Renal cortex interstitium (tissue), 15 donors: Measurements from ENCODE around the gene SLCO4A1. TPM values are rescaled to one million over a fixed set of nuclear protein-coding genes. Genes with fewer than 3 reads are reported as not detected.

Experiments used
- DNase-seq, 11 donors: peaks; one replicate each; pipeline ENCODE4 v3.0.0-alpha.2; 2013; ENCODE audit warnings: low read depth in 9 of 11, low spot score in 4 of 11; ENCODE audit errors: extremely low read depth in 1 of 11
- long read RNA-seq, 16 experiments: transcript quantifications; one replicate each; lab custom pipeline, GENCODE V29; 2026
- polyA plus RNA-seq, 3 donors: library from polyadenylated mRNA; unstranded; fragments of 120-200 nt; gene quantifications; one replicate each; pipeline ENCODE4 v1.2.1, GENCODE V29; 2013; ENCODE audit not compliant: insufficient read length in 3 of 3

SLCO4A1 gene
- 10 to 100 TPM in 1 of 3 donors, 1 to 10 TPM in 2; 3.3 to 20.5 (median 4.2) TPM for polyA plus RNA-seq
- long read RNA-seq, donor 1 = 0 reads
- long read RNA-seq, donor 2 = 0 reads
- long read RNA-seq, donor 3, partial matches to known transcripts = 0 of 1 reads
- long read RNA-seq, donor 3, other reads (novel, unspliced or antisense) = 0 of 1 reads
- long read RNA-seq, donor 4 = 0 reads
- long read RNA-seq, donor 5, partial matches to known transcripts = 0 of 8 reads
- long read RNA-seq, donor 5, other reads (novel, unspliced or antisense) = 0 of 8 reads
- long read RNA-seq, donor 6, partial matches to known transcripts = 0 of 1 reads
- long read RNA-seq, donor 6, other reads (novel, unspliced or antisense) = 0 of 1 reads
- long read RNA-seq, donor 7 = 0 reads
- long read RNA-seq, donor 8 = 0 reads
- long read RNA-seq, donor 9, partial matches to known transcripts = 0 of 1 reads
- long read RNA-seq, donor 9, other reads (novel, unspliced or antisense) = 0 of 1 reads
- long read RNA-seq, donor 10 = 0 reads
- long read RNA-seq, donor 11, partial matches to known transcripts = 0 of 1 reads
- long read RNA-seq, donor 11, other reads (novel, unspliced or antisense) = 0 of 1 reads
- long read RNA-seq, donor 12 = 0 reads
- long read RNA-seq, donor 13 = 0 reads
- long read RNA-seq, donor 14 = 0 reads
- long read RNA-seq, donor 15 = 0 reads
- long read RNA-seq, donor 16, partial matches to known transcripts = 0 of 1 reads
- long read RNA-seq, donor 16, other reads (novel, unspliced or antisense) = 0 of 1 reads

DNA sequence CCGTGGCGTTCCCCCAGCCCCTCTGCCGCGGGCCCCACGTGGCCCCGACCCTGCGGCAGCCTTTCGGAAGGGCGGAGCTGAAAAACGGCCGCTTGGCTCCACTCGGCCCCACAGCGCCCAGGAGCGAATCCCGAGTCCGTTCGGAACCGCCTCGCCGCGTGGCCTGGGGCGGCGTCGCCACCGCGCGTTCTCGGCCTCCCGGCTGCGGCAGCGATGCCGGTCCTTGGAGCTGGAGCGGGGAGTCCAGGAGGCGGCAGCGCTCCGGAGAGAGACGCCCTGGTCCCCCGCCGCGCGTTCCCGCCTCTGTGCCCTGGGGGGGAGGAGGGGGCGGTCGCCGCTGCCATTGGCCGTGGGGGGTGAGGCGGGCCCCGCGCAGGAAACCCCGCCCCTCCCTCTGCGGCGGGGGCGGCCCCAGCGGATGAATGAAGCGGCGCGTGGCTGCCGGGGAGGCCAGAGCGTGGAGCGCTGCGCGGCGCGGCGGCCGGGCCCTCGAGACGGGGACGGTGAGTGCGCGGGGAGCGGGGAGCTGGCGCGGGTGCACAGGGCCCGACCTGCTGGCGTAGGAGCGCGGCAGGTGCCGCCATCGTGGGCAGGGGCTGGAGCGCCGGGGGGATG is at the start of gene SLCO4A1:
TSS of gene SLCO4A1 (plus strand) at position 453 of the 615 bp plus-strand sequence. CDS start 13,952 bp downstream, outside the sequence.
- peak in 1 of 11 donors; percentile 46 for DNase-seq

DNA sequence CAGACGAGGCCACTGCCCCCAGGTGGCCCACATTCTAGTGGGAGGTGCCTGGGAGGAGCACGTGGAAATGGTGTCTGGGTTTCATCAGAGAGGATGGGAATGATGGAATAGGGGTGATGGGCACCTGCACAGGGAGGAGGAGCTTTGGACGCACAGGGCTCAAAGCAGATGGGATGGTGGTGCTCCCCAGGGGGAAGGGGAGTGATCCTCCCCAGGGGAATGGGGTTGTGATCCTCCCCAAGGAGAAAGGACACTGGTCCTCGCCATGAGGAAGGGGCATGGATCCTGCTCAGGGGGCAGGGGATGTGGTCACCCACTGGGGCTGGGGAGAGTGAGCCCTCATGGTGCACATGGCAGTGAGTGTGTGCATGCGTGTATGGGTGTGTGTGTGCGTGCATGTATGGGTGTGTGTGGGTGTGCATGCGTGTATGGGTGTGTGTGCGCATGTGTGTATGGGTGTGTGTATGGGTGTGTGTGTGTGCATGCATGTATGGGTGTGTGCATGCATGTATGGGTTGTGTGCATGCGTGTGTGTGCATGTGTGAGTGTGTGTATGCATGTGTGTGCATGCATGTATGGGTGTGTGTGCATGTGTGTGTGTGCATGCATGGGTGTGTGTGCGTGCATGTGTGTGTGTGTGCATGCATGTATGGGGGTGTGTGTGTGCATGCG is 49.7 kb upstream of the SLCO4A1 start:
- DNase-seq = no peak

DNA sequence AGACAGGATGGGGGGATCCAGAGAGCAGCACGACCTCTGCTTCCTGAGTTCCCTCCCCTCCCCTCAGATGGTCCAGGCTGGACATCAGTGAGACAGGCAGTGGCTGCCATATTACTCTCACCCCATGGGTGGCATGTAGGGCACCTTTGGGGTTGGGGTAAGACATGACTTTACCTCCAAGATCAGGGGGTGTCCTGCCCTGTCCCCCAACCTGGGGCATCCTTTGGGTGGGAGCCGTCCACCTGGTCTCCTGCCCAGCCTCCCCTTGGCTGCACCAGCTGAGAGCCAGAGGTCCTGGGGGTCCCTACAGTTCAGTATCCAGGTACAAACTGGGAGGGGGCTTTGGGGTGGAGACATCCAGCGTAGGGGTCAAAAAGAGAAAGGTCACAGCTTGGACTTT is 48.7 kb upstream of the SLCO4A1 start:
- no peak for DNase-seq

DNA sequence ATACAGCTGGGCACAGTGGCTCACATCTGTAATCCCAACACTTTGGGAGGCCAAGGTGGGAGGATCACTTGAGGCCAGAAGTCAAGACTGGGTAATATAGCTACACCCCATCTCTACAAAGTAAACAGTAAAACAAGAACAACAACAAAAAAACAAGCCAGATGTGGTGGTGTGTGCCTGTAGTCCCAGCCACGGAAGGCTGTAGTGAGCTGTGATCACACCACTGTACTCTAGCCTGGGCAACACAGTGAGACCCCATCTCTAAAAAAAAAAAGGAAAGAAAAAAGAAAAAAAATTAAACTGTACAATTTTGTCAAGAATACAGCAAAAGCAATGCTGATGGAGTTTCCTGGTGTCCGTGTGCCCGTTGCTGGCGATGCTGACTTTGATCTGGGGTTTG is 47.2 kb upstream of the SLCO4A1 start:
- no peak for DNase-seq

DNA sequence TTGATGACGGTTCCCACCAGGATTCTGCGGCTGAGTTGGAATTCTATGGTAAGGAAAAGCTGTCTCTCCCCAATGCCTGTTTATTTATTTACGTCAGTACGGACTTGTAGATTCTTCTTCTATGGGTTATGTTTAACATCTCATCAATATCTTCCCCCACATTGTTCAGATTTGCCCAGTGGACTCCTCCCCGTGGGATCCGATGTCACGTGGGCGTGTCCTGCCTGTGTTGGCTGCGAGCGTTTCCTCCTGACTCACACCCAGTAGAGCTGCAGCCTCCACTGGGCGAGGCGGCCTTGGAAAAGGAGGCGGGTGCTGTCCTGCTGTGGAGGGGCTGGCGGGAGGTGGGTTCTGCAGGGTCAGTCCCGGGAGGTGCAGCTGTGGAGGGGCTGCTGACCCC is 46.8 kb upstream of the SLCO4A1 start:
- DNase-seq = no peak

DNA sequence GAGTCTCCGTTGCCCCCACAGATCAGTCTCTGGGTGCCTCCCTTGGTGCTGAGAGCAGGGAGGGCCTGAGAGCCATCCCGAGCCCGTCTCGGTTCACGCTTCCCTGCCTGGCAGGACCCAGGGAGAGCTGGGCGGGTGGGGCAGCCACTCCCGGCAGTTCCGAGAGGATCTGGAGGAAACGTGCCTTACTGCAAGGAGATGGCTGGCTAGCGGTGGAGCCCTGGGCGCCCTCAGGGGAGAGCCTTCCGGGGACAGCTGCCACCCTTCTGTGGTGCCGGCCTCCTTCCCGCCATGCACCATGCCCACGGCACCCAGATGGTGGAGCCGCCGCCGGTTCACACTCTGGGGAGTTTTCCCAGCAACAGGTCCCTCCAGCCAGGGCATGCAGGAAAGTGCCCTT is 45.8 kb upstream of the SLCO4A1 start:
- no peak for DNase-seq

GRCh38 chr20:62596921-62597320 is 45.4 kb upstream of the SLCO4A1 start:
- DNase-seq = no peak

GRCh38 chr20:62597416-62598115 is 44.7 kb upstream of the SLCO4A1 start:
- no peak for DNase-seq

GRCh38 chr20:62598761-62599194 is 43.5 kb upstream of the SLCO4A1 start:
- no peak for DNase-seq

DNA sequence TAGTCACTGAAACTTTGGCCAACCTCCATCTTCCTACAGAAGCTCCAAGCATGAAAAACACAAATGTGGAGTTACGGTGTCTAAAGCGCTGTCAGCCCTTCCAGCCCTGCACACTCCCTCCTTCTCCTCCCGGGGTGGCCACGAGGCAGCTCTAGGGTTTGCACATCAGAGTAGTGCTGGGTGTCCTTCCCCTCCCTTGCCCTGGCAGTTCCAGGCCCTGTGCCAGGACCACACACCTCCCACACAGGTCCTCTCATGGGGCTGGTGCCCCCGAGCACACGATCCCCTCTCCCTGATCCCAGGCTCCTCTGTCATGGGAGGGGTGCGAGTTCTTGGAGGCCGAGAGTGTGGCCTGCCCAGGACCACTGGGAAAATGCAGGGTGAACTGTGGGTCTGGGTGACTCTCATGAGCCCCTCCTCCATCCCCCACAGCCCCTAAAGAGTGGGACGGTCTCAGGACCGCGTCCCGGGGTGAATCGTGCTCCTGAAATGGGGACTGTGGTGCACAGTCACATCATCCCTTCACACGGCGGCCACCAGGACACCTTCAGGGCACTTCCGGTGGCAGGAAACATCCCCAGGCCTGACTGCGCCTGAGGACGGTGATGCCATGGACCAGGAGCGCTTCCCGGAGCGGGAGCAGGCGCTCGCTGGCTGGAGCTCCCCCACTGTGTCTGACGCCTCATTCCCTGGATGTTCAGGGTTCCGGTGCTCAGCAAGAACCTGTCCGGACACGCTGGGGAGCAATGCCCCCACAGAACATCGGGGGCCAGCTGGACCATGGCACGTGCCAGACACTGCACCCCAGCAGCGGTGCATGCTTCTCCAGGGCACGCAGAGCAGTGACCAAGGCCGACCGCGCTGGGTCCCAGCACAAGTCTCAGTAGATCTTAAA is 42.8 kb upstream of the SLCO4A1 start:
- DNase-seq = no peak

DNA sequence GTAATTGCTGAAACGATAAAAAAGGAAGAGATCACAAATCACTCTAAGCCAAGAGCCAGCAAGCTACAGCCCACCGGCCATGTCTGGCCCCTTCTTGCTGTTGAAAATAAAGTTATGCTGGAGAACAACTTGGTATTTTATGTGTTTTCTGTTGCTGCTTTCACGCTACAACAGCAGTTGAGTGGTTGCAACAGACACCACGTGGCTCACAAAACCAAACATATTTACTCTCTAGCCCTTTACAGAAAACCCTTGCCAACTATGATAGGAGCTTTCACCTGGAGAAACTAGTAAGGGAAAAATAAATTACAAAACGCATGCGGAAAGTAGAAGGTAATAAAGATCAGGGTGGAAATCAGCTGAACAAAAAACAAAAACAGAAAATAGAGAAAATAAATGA is 41.1 kb upstream of the SLCO4A1 start:
- DNase-seq = no peak

DNA sequence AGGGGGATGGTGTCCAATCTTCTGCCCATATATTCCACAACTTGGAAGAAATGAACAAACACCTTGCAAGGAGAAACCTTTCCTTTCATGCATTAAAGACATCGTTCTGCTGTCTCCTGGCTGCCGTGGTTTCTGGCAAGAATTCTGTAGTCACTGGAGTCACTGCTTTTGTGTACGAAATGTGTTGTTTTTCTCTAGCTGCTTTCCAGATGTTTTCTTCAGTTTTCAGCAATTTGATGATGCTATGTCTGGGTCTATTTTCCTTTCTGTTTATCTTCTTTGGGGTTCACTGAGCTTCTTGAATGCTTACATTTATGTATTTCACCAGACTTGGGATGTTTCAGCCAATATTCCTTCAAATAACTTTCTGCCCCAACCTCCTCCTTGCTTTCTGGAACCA is 40.6 kb upstream of the SLCO4A1 start:
- DNase-seq = no peak

- DNase-seq = no peak
These were observed 39.8 kb upstream of the SLCO4A1 start for GRCh38 chr20:62602550-62602949.

- peak in 2 of 11 donors; percentile 39 to 40 for DNase-seq
These were observed 39.0 kb upstream of the SLCO4A1 start for GRCh38 chr20:62603021-62603906.

DNA sequence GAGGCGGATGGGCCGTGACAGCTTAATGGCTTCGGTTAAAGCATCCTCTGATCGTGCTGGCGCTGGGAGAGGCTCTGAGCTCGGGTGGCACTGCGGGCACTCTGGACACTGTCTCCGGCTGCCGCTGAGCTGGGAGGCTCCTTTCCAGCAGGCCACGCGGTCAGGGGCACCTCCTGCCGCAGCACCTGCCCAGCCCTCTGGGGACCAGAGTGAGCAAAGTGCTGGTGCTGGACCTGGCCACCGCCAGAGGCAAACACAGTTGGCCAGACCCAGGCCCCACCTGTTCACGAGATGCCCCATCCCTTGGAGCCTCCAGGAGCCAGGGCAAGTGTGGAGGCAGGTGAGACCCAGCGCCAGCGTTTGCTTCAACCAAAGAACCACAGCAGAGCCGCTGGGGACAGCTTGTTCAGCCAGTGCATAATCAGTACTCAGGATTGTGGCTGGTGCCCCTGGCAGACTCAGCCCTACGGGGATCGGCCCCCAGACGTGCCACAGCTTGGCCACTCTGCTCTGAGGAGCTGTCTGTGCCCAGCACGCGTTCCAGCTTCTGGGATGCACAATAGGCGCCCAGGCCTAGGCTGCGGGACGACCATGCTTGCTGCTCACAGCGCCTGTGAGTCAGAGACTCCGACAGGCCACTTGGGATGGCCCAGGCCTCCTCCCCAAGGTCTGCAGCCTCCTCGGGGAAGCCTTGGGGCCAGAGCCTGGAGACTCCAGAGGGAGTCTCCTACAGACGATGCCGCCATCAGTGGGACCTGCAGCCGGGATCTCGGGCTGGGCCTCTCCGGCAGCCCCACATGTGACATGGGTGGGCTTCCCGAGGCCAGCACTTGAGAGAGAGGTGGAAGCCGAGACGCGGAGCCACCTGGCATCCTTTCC is 38.2 kb upstream of the SLCO4A1 start:
- DNase-seq = no peak

DNA sequence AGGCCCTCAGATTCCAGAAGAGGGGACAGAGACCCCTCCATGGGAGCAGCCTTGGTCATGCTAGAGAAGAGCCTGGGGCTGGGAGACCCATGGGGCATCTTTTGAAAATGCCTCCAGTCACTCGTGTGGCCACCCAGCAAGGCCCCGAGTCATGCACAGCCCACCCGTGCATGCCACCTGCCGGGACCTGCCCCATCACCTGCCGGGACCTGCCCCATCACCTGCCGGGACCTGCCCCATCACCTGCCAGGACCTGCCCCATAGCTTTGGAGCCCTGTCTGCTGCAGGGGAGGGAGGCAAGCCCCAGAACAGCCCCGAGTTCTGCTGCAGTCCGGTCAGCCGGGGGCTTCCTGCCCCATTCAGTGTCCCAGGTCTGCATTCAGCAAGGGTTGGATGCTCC is 37.5 kb upstream of the SLCO4A1 start:
- no peak for DNase-seq
